ENCODE data around the gene STAT5A.
"Not testable (repeated sequence)": the region's sequence is repeated elsewhere in the genome, so short reads cannot be mapped to it uniquely, and the experiment has no call there.

Gene STAT5A

DNA sequence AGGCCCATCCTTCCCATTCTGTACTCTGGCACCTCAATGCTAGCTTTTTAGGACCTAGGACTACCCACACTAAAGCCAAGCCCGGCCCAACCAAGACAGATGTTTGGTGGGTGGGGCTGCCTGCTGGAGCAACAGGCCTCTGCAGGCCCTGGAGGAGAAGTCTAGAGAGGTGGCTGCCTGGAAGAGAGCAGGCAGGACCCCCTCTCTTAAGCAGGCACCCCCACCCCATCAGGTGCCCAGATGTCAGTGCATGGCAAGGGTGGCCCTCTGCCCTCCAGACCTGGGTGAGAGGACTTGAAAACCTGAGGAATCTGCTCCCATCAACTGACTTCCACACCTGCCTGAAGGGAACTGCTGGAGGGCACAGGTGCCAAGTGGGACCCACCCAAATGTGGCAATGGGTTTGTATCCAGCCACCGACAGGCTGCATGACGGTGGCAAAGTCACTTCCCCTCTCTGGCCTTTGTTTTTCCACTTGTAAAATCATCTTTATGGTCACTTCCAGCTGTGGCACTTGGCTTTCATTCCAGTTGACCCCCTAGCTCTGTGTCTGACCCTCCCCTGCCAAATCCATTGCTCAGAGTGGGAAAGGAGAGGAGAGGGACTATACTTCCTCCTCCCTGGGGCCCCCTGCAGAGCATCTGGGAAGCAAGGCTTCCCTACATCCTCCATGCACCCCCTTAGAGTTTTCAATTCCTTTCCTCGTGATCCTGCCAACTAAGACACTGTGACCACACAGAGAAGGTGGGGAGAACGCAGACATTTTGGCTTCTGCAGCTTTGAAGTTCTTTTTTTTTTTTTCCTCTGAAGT, 1.7 kb upstream of the STAT5A start:
- DNase-seq: no peak

DNA sequence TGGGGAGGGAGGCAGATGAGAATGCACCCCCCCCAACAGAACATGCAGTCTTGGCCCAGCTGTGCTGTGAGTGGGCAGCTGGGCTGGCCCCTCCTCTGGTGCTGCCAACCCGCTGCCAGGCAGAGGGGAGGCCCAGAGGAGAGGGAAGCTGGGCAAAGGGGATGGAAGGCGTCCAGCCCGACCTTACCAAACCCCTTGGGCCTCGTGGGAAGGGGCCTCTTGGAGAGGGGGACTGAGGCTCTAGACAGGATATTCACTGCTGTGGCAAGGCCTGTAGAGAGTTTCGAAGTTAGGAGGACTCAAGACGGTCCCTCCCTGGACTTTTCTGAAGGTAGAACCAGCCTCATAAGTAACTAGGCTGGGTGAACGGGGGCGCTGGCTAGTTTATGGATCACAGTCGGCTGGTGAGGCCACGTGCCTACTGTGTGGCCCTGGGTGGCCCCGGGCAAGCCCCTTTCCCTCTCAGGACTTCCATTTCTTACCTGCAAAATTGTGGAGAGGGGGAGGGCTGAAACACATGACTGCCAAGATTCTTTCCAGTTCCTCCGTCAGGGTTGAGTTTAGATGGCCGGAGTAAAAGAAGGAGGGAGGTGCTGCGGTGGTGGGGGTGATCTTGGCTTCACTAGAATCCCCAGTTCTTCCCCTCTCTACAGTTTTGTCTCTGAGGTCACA, 857 bp upstream of the STAT5A start:
- DNase-seq: no peak

DNA sequence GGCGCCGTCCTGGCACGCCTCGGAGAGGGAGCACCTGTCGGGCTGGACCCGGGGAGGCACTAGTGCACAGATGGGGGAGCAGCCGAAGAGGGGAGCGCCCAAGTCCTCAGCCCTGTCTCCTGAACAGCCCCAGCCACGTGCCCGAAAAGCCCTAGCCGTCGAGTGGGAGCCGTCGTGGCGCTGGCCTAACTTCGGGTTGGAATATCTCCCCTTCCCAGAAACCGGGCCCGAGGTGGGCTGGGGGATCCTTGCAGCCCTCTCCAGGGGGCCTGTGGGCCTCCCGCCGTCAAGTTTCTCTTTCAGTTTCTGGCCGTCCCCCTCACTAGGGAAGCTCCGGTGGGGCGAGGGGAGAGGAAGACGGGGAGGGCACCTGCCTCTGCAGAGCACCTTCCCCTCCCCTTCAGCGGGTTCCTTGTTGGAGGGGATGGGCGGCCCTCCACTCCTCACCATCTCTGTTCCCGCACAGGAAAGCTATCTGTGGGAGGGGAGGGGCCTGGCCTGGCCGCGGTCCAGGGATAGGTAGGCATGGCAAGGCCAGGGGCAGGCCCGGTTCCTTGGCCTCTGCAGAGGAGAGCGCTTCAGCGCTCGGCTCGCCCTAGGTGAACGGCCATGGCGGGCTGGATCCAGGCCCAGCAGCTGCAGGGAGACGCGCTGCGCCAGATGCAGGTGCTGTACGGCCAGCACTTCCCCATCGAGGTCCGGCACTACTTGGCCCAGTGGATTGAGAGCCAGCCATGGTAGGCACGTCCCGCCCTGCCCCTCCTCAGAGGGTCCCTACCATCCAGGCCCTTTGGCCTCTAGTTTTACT, 709 bp downstream of the STAT5A start:
- DNase-seq: no peak

DNA sequence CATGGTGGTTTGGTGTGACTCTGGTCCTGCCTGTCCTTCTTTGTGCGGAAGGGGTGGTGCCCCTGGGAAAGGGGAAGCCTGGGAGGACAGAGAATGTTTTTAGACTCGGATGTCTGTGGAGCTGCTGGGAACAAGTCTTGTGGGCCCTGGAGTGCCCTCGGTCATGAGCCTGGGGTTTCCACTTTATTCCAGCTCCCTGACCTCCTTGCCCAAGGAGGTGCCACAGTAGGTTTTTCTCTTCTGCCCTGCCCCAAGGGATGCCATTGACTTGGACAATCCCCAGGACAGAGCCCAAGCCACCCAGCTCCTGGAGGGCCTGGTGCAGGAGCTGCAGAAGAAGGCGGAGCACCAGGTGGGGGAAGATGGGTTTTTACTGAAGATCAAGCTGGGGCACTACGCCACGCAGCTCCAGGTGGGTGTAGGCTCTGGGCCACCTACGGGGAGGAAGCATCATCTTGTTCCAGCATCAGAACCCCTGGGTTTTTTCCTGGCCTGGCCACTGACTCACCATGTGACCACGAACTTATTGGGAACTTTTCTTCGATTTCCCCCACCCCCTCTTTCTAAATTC, 1.4 kb downstream of the STAT5A start:
- DNase-seq: no peak

DNA sequence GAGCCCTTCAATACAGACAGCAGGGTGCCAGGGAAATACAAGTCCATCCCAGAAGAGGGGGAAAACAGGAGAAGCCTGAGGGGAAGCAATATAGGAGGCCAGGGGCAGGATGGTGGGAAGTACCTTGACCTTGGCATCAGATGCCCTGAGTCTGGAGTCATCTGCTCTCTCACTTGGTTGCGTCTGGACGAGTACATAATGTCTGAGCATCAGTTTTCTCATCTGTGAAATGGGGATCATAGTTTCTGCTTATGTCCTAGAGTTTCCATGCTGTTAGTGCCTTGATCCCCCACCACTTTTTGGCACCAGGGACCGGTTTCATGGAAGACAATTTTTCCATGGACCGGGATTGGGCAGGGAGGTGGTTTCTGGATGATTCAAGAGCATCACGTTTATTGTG, 2.3 kb downstream of the STAT5A start:
- no peak for DNase-seq

DNA sequence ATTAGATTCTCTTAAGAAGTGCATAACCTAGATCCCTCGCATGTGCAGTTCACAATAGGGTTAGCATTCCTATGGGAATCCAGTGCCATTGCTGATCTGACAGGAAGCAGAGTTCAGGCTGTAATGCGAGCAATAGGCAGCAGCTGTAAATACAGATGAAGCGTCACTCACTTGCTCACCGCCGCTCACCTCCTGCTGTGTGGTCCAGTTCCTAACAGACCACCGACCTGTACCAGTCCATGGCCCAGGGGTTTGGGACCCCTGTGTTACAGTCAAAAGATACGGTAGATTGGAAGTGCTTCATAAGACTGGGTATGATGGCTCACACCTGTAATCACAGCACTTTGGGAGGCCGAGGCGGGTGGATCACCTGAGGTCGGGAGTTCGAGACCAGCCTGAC, 2.8 kb downstream of the STAT5A start:
- DNase-seq: no peak

DNA sequence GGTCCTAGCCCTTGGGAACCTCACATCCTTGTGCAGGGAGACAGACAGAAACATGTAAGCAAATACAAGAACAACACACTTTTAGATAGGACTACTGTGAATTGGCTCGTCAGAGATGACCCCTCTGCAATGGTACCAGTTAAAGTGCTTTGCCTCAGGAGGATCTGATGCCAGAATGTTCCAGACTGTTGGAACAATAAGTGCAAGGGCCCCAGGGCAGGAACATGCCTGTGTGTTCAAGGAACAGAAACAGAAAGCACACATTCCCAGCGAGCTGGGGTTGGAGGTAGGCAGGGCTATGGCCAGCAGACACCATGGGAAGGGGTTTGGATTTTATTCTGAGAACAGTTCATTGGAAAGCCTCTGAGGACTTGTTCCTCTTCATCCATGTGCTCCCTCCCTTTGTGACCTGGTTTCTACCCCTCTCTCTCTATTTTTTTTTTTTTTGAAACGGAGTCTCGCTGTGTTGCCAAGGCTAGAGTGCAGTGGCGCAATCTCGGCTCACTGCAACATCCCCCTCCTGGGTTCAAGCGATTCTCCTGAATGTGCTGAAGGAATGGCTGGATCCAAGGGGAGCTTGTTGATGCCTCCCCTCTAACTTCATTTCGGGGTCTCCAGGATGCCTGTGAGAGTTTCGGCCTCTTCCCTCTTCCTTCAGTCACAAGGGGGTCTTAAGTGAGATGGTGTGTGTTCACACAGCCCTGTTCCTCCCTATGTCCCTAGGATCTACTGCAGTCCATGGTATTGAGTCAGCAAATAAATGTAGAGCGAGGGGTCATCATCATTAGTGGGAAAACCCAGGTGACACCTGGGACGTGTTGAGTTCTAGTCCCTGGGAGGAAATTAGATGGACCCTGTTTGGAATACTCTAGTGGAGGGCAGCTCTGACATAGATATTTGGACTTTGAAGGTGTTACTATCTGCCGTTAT, 6.4 kb downstream of the STAT5A start:
- no peak for DNase-seq

DNA sequence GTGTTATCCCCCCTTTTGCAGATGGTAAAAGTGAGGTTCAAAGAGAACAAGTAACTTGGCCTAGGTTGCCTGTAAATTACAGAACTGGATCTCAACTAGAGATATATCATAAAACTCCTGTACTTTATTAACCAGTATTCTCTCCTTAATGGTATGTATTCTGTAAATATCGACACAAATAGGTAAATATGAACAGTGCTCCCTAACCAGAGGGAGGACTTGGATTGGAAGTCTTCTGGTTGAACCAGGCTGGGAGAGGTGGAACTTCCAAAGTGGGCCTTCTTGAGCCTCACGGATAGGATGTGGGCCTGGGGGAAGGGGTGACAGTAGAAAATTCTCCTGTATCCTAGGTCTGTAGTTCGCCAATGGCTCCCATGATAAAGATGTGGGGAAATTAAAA, 7.7 kb downstream of the STAT5A start:
- DNase-seq: no peak

DNA sequence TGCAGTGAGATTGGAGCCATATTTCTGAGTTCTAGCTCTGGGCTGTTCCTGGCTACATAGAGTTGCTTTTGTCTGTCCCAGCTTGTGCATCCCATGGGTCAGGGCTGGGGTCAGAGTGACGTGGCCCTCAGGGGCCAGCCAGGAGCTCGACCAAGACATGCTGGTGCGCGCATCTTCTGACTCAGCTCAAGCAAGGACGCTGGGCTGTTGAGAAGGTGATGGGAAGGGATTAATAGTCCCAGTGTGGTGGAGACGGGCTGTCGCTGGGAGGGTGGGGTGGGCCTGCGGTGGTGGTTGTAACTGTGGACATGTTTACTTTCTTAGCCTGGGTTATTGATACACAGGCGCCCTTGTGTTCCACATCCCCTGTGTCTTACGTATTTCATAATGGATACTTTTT, 9.5 kb downstream of the STAT5A start:
- not testable (repeated sequence) for DNase-seq

DNA sequence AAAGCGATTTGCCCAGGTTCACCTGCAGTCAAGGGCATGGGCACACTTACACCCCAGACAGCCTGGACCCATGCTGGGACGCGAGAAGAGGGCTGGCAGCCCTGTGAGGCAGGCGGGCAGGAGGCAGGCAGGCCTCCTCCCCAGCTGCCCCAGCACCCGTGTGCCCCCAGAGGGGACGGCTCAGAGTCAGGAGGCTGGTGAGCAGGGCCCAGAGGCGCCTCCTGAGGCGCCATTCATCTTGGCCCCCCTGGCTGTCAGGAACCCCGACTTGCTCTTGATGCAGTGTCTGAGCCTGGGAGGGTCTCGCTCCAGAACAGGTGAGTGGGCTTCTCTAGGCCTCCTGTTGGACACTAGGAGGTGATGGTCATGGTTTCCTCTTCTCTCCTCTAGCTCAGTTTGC, 11.1 kb downstream of the STAT5A start:
- not testable (repeated sequence) for DNase-seq

DNA sequence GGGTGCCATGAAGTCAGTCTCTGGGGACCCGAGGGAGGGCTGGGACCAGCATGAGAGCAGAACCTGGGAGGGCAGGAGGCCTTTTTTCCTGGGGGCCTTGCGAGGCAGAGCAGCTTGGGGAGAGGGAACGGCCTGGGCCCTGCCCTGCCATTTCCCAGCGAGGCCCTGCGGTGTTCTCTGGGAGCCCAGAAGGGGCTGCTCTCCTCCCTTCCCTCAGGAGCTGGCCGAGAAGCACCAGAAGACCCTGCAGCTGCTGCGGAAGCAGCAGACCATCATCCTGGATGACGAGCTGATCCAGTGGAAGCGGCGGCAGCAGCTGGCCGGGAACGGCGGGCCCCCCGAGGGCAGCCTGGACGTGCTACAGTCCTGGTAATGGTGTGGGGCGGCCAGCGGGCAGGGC, 11.6 kb downstream of the STAT5A start:
- not testable (repeated sequence) for DNase-seq

DNA sequence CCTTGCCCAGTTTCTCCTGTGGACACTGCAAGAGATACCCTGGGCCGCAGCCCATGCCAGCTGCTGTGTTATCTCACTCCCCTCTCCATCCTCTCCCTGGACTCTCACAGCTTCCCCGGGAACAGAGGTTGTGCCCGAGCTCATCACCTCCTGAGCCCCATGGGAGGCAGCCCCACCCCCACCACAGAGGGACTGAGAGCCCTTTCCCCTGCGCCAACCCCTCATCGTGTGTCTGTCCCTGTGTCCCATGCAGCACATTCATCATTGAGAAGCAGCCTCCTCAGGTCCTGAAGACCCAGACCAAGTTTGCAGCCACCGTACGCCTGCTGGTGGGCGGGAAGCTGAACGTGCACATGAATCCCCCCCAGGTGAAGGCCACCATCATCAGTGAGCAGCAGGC, 12.7 kb downstream of the STAT5A start:
- DNase-seq: no peak

DNA sequence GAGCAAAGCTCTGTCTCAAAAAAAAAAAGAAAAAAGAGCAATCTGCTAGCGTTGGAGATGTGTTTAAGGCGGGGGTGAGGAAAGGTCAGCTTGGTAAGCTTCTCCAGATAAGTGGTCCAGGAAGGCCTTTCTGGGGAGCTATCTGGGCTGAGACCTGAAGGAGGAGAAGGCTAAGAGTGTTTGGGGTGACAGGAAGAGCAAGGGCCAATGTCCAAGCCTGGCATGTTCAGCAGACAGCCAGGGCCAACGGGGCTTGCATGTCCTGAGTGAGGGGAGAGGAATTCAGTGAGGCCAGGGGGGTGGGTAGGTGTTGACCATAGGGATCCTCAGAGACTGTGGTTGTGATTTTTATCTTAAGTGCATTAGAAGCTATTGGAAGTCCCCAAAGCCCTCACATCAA, 15.4 kb downstream of the STAT5A start:
- DNase-seq: no peak

DNA sequence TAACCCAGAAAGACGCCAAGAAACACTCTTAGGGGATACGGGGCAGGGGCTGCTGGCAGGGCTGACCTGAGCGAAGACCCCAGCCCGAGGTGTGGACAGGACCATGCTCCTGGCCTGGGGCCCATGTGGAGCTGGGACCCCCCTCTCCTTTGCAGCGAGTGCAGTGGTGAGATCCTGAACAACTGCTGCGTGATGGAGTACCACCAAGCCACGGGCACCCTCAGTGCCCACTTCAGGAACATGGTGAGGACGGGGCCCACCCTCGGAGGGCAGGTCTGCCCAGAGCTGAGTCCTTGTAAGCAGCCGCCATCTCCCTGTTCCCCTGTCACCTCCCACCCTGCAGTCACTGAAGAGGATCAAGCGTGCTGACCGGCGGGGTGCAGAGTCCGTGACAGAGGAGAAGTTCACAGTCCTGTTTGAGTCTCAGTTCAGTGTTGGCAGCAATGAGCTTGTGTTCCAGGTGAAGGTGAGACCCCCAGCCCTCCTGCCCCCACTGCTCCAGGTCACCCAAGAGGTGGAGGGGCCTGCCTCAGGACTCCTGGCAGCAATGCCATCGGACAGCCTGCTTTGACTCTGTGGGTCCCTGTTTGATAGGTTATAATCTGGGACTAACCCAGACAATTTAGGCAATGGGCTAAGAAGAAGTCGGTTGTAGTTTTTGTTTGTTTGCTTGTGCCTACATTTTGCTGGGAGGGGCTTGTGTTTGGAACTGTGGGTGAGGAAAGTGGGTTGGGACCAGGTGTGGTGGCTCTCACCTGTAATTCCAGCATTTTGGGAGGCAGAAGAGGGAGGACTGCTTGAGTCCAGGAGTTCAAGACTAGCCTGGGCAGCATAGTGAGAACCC, 16.1 kb downstream of the STAT5A start:
- DNase-seq: no peak

DNA sequence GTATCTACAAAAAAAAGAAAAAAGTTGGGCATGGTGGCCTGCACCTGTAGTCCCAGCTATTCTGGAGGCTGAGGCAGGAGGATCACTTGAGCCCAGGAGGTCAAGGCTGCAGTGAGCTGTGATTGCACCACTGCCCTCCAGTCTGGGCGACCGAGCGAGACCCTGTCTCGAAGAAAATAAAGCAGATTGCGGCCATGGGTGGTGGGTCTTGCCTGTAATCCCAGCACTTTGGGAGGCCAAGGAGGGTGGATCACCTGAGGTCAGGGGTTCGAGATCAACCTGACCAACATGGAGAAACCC, 16.7 kb downstream of the STAT5A start:
- not testable (repeated sequence) for DNase-seq

DNA sequence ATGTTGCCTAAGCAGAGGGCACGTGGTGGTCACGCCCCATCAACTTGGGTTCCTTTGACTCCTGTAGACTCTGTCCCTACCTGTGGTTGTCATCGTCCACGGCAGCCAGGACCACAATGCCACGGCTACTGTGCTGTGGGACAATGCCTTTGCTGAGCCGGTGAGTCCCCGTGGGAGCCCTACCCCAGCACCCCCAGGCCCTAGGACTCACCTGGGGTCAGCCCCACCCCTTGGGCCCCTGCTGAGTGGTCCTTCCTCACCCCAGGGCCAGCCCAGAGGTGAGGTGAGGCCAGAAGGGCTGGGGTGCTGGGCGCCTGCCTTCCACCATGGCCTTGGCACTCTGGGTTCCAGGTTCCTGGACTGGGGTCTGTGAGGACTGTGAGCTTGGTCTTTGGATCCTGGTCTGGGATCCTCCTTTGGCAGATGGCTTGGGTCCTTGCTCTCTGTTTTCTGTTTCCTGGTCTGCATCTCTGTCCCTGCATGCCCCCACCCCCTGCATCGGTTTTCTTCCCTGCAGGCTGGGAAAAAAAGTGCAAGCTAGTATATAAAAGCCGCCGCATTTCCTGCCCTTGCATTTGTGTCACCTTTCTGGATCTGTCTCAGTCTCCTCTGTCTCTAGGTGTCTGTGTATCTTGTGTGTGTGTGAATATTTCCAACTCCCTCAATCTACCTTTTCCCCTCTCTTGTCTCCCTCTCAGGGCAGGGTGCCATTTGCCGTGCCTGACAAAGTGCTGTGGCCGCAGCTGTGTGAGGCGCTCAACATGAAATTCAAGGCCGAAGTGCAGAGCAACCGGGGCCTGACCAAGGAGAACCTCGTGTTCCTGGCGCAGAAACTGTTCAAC, 17.5 kb downstream of the STAT5A start:
- DNase-seq: no peak

DNA sequence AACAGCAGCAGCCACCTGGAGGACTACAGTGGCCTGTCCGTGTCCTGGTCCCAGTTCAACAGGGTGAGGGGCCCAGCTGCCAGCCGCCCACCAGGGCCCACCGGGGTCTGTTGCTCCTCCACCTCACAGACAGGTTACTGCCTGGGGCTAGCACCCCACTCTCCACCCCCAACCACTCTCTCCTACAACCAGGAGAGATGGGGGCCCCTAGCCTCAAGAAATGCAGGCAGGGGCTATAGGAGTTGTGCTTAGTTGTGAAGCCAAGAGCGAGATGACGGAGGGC, 18.0 kb downstream of the STAT5A start:
- DNase-seq: no peak

DNA sequence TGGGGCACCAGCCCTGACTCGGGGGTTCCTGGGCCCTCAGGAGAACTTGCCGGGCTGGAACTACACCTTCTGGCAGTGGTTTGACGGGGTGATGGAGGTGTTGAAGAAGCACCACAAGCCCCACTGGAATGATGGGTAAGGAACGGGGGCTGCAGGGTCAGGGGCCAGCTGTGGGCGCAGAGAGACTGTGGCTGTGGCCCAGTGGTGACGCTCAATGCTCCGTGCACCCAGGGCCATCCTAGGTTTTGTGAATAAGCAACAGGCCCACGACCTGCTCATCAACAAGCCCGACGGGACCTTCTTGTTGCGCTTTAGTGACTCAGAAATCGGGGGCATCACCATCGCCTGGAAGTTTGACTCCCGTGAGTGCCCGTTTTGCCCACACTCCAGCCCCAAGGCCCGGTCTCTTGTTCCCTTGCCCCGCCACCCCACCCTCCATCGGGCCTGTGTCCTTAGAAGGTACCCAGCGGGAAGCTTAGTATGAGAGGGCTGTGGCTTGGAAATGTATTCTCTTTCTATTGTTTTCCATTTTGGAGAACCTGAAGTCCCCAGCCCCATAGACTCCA, 19.1 kb downstream of the STAT5A start:
- DNase-seq: no peak

DNA sequence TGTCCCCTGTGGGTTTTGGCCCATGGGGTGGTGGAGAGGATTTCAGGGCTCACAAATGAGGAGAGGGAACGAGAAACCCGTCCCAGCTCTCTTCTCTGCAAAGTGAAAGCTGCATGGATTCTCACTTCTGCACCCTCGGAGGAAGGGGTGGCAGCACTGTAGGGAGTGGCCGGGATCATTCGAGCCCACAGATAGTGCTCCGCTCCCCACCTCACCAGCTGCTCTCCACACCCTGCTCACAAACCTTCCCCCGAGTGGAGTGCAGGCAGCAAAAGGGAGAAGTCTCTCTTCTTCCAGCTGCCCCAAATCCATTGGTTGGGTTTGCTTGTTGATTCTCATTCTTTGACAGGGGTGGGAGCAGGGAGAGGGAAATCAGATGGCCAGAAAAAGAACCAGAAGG, 20.1 kb downstream of the STAT5A start:
- no peak for DNase-seq

DNA sequence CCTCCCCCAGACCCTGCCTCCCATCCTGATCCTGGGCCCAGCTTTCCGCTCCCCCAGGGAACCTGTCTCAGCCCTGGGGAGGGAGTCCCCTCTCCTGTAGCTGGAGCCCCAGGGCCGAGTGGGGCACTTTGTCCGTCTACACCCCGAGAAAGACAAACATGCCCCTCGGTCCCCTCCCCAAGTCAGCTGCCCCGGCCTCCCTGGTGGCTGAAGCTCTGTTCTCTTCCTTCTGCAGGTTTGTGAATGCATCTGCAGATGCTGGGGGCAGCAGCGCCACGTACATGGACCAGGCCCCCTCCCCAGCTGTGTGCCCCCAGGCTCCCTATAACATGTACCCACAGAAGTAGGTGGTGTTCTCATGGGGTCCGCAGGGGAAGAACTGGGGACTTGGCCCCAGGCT, 20.8 kb downstream of the STAT5A start:
- DNase-seq: no peak
